ENCODE results near the gene KRT36. TPM values are rescaled to one million over a fixed set of nuclear protein-coding genes. Genes with fewer than 3 reads are reported as not detected.

Gene KRT36
- total RNA-seq, 1 donor from 2014 or later = not detected

DNA sequence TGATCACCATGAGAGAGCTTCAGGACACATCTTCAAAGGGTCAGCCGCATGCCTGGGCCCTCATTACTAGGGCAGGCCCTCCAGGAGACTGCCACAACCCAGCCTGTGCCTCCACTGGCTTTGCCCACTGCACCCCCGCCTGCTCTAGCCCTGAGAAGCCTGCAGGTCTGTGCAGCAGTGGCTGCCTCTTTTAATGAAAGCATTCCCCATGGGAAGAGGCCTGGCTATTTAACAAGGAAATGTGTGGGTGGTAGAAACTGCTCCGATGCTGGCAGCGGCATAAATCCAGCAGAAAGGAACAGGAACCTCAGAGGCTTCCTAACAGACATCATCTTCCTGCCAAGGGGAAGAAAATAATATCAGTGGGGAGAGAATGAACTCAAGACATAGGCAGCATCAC is 22.1 kb downstream of the KRT36 start:
- H3K27ac Mint-ChIP-seq = no peak overlapping the region
- H3K9me3 Mint-ChIP-seq = peaks cover 27% of the 10 kb centered on the region
- H3K4me3 Mint-ChIP-seq = no peak overlapping the region
- peaks cover 3% of the 10 kb centered on the region for H3K36me3 Mint-ChIP-seq
- TF ChIP-seq, protein P1, sequence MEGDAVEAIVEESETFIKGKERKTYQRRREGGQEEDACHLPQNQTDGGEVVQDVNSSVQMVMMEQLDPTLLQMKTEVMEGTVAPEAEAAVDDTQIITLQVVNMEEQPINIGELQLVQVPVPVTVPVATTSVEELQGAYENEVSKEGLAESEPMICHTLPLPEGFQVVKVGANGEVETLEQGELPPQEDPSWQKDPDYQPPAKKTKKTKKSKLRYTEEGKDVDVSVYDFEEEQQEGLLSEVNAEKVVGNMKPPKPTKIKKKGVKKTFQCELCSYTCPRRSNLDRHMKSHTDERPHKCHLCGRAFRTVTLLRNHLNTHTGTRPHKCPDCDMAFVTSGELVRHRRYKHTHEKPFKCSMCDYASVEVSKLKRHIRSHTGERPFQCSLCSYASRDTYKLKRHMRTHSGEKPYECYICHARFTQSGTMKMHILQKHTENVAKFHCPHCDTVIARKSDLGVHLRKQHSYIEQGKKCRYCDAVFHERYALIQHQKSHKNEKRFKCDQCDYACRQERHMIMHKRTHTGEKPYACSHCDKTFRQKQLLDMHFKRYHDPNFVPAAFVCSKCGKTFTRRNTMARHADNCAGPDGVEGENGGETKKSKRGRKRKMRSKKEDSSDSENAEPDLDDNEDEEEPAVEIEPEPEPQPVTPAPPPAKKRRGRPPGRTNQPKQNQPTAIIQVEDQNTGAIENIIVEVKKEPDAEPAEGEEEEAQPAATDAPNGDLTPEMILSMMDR (IDR thresholded peaks at IDR 0.05; ENCODE audit: unreplicated experiment) = no peak
- H3K4me1 Mint-ChIP-seq = peaks cover 7% of the 10 kb centered on the region
- DNase-seq (ENCODE audit: low spot score in 2 of 2, unreplicated experiment in 2 of 2) = no peak
- peaks cover 2% of the 10 kb centered on the region for H3K27me3 Mint-ChIP-seq (ENCODE audit: low read depth)

GRCh38 chr17:41466988-41467387 is 22.7 kb downstream of the KRT36 start, which contains the start of gene KRT32:
Gene KRT32, minus strand, starts transcription at chr17:41467386. Its CDS starts 61 bp downstream, at chr17:41467325.
- H3K27ac Mint-ChIP-seq = no peak within 1 kb of the TSS

DNA sequence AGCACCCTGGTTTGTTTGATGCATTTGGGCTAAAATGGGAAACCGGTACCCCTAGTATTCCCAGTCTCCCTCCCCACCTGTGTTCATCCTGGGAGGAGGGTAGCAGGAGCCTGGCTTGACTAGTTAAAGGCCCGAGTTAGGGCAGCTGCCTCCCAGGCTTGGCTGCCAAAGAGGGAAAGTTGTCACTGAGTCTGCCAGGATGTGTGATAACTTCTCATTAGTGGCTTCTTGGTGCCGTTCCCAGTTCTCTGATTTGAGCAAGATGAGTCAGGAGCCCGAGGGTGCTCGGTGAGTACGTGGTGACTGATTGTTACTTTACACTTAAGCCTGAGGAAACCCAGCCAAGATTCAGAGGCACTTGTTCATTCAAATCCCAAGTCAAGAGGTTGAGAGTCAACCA is 25.0 kb downstream of the KRT36 start:
- TF ChIP-seq, protein P1 (IDR thresholded peaks at IDR 0.05; ENCODE audit: unreplicated experiment) = no peak
- Mint-ChIP-seq H3K27ac (no peak overlapping the region), H3K4me3 (no peak overlapping the region), H3K4me1 (peaks cover 15% of the 10 kb centered on the region), H3K27me3 (ENCODE audit: low read depth) (peaks cover 2% of the 10 kb centered on the region), H3K36me3 (peaks cover 3% of the 10 kb centered on the region), H3K9me3 (peaks cover 12% of the 10 kb centered on the region)
- DNase-seq (ENCODE audit: low spot score in 2 of 2, unreplicated experiment in 2 of 2) = no peak

More at GRCh38 chr17:41466988-41467387, 22.7 kb downstream of the KRT36 start, which contains the start of gene KRT32:
- Mint-ChIP-seq H3K36me3 (peaks cover 3% of the 10 kb centered on the region), H3K4me1 (peaks cover 7% of the 10 kb centered on the region), H3K9me3 (peaks cover 24% of the 10 kb centered on the region), H3K27me3 (ENCODE audit: low read depth) (peaks cover 2% of the 10 kb centered on the region), H3K4me3 (no peak within 1 kb of the TSS)
- TF ChIP-seq, protein P1 (IDR thresholded peaks at IDR 0.05; ENCODE audit: unreplicated experiment) = no peak
- no peak for DNase-seq (ENCODE audit: low spot score in 2 of 2, unreplicated experiment in 2 of 2)

DNA sequence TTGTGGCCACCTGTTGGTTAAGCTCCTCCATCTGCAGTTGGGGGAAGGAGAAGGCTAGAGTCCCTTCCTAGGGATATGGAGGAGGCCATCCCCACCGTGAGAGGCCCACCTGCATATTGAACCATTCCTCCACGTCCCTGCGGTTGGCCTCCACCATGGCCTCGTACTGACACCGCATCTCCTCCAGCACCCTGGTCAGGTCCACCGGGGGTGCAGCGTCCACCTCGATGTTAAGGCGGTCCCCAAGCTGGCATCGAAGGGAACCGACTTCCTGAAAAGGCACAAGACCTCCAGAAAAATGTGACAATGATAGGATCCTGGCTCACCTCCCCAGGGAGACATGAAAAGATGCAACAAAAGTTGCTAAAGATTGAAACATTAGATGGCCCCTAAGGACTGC is 25.5 kb downstream of the KRT36 start:
- no peak for DNase-seq (ENCODE audit: low spot score in 2 of 2, unreplicated experiment in 2 of 2)
- TF ChIP-seq, protein P1 (IDR thresholded peaks at IDR 0.05; ENCODE audit: unreplicated experiment) = no peak
- H3K36me3 Mint-ChIP-seq = peaks cover 3% of the 10 kb centered on the region
- H3K4me3 Mint-ChIP-seq = no peak overlapping the region
- peaks cover 12% of the 10 kb centered on the region for H3K9me3 Mint-ChIP-seq
- no peak overlapping the region for H3K27ac Mint-ChIP-seq
- H3K4me1 Mint-ChIP-seq = peaks cover 18% of the 10 kb centered on the region
- H3K27me3 Mint-ChIP-seq (ENCODE audit: low read depth) = peaks cover 2% of the 10 kb centered on the region

- Mint-ChIP-seq H3K27ac (no peak overlapping the region), H3K4me1 (peaks cover 18% of the 10 kb centered on the region), H3K27me3 (ENCODE audit: low read depth) (peaks cover 2% of the 10 kb centered on the region), H3K4me3 (no peak overlapping the region), H3K36me3 (peaks cover 3% of the 10 kb centered on the region), H3K9me3 (peaks cover 11% of the 10 kb centered on the region)
- TF ChIP-seq, protein P1 (IDR thresholded peaks at IDR 0.05; ENCODE audit: unreplicated experiment) = no peak
- no peak for DNase-seq (ENCODE audit: low spot score in 2 of 2, unreplicated experiment in 2 of 2)
Measured at GRCh38 chr17:41463746-41464145, 26.0 kb downstream of the KRT36 start.

- TF ChIP-seq, protein P1 (IDR thresholded peaks at IDR 0.05; ENCODE audit: unreplicated experiment) = no peak
- DNase-seq (ENCODE audit: low spot score in 2 of 2, unreplicated experiment in 2 of 2) = no peak
- peaks cover 2% of the 10 kb centered on the region for H3K27me3 Mint-ChIP-seq (ENCODE audit: low read depth)
- peaks cover 1% of the 10 kb centered on the region for H3K36me3 Mint-ChIP-seq
- H3K4me3 Mint-ChIP-seq = no peak overlapping the region
- peaks cover 28% of the 10 kb centered on the region for H3K4me1 Mint-ChIP-seq
- H3K27ac Mint-ChIP-seq = no peak overlapping the region
- H3K9me3 Mint-ChIP-seq = peaks cover under 1% of the 10 kb centered on the region
Measured at GRCh38 chr17:41462705-41463104, 27.0 kb downstream of the KRT36 start.

All from mesothelial cell of epicardium (in vitro differentiated cells).